GM12891 (cell line): ENCODE data around the gene SLC13A5.

ENCODE experiments used
- PAX5 ChIP-seq: IDR thresholded peaks from 2 replicates; pipeline ENCODE4 v1.6.1; 2011; ENCODE audit warnings: low read length, moderate library complexity, mild to moderate bottlenecking; ENCODE audit not compliant: insufficient read depth, severe bottlenecking
- POLR2A ChIP-seq: IDR thresholded peaks from 2 replicates; pipeline ENCODE4 v1.6.1; 2011; ENCODE audit warnings: low read depth, low read length, control low read depth
- POLR2AphosphoS5 ChIP-seq: IDR thresholded peaks from 2 replicates; pipeline ENCODE4 v1.6.1; 2011; ENCODE audit warnings: low read depth, low read length, control low read depth
- POU2F2 ChIP-seq: IDR thresholded peaks from 2 replicates; pipeline ENCODE4 v1.6.1; 2011; ENCODE audit warnings: low read depth, mild to moderate bottlenecking, control low read depth, low read length, moderate library complexity
- TAF1 ChIP-seq: IDR thresholded peaks from 2 replicates; pipeline ENCODE4 v1.6.1; 2011; ENCODE audit warnings: low read depth, low read length, control low read depth

DNA sequence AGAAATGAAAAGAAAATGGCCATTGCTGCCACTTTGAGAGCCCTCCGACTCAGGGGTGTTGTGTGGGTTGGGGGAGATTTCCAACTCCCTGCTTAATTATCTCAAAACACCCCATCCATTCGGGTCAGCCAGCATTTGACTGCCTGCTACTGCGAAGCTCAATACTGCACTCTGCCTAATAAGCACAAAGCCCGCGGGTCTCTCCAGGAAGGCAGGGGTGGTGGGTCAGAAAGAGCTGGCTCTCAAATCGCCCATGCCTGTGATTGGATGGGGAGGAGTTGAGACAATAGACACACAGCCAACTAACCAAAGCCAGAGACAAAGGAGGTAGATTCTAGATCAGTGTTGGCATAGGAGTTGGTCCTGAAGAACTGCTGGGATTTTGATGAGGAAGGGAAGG lies 40.4 kb upstream of the SLC13A5 start:
- no peak for TF ChIP-seq POLR2A
- no peak for TF ChIP-seq POLR2AphosphoS5
- TF ChIP-seq TAF1, result no peak
- TF ChIP-seq PAX5, result no peak
- TF ChIP-seq POU2F2, result no peak
